HG02763 (cell line): ENCODE results near the gene FRMD6.

ENCODE experiments used
- ATAC-seq: cut with Tn5 transposase; IDR thresholded peaks from one replicate; pipeline ENCODE4 v1.9.1; 2021; ENCODE audit warnings: mild to moderate bottlenecking, moderate library complexity; ENCODE audit not compliant: unreplicated experiment

FRMD6 gene

GRCh38 chr14:51663783-51664326 lies 12.1 kb downstream of the FRMD6 start:
- no peak for ATAC-seq

- ATAC-seq: no peak
These were observed 14.4 kb downstream of the FRMD6 start for GRCh38 chr14:51666070-51666469.

- no peak for ATAC-seq
These were observed 15.1 kb downstream of the FRMD6 start for GRCh38 chr14:51666826-51667225.

- ATAC-seq: no peak
These were observed 17.2 kb downstream of the FRMD6 start for GRCh38 chr14:51668870-51669269.

GRCh38 chr14:51674294-51675002 lies 22.7 kb downstream of the FRMD6 start:
- ATAC-seq: no peak

GRCh38 chr14:51676549-51676948 lies 24.8 kb downstream of the FRMD6 start:
- ATAC-seq: no peak

GRCh38 chr14:51677266-51677665 lies 25.6 kb downstream of the FRMD6 start:
- no peak for ATAC-seq

- no peak for ATAC-seq
These were observed 26.0 kb downstream of the FRMD6 start for GRCh38 chr14:51677738-51678137.

GRCh38 chr14:51680031-51680430 lies 28.3 kb downstream of the FRMD6 start:
- ATAC-seq: no peak

GRCh38 chr14:51681411-51681810 lies 29.7 kb downstream of the FRMD6 start:
- ATAC-seq: no peak

- ATAC-seq: no peak
These were observed 30.7 kb downstream of the FRMD6 start for GRCh38 chr14:51682411-51682810.

GRCh38 chr14:51684760-51685159 lies 33.0 kb downstream of the FRMD6 start:
- no peak for ATAC-seq

- no peak for ATAC-seq
These were observed 39.5 kb downstream of the FRMD6 start for GRCh38 chr14:51691176-51691575.

GRCh38 chr14:51692646-51693045 lies 40.9 kb downstream of the FRMD6 start:
- ATAC-seq: no peak

- no peak for ATAC-seq
These were observed 46.1 kb downstream of the FRMD6 start for GRCh38 chr14:51697848-51698247.

- ATAC-seq: no peak
These were observed 50.2 kb downstream of the FRMD6 start for GRCh38 chr14:51701951-51702350.

- no peak for ATAC-seq
These were observed 52.1 kb downstream of the FRMD6 start for GRCh38 chr14:51703787-51704186.

- ATAC-seq: no peak
These were observed 52.8 kb downstream of the FRMD6 start for GRCh38 chr14:51704545-51704944.

- ATAC-seq: no peak
These were observed 55.6 kb downstream of the FRMD6 start for GRCh38 chr14:51707327-51707726.

- no peak for ATAC-seq
These were observed 59.8 kb downstream of the FRMD6 start for GRCh38 chr14:51711505-51711904.

GRCh38 chr14:51715250-51715649 lies 63.5 kb downstream of the FRMD6 start:
- ATAC-seq: no peak

- no peak for ATAC-seq
These were observed 64.0 kb downstream of the FRMD6 start for GRCh38 chr14:51715742-51716141.

- no peak for ATAC-seq
These were observed 64.9 kb downstream of the FRMD6 start for GRCh38 chr14:51716610-51717009.
